Measurements from ENCODE around the gene BRD2.

The BRD2 gene

DNA sequence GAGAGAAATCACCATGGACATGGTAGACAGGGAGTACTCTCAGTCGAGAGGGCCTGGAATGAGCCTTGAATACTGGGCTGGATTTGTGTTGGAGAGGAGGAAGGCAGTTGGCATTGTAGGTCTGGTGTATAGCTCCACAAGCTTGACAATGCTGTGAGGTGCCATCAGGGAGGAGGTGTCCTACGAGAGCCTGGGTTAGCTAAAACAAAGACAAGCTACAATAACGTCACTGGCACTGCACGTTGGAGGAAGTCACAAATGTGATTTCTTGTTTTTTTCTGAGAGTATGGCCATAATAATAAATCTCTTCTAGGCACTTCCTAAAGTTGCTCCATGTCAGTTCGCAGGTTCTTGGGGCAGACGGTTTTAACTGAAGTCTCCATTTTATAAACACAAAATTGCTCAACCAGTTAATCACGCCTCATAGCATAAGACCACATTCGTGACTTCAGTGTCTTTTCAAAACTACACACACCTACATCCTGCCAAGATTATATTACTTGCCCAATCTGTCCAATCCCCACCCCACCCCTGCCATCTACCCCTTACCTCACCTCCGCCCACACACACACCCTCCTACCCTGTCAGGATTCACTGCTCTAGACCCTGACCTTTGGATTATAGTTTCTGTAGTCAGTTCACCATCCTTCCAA is 23.2 kb upstream of the BRD2 start:
- TF ChIP-seq, protein P1, sequence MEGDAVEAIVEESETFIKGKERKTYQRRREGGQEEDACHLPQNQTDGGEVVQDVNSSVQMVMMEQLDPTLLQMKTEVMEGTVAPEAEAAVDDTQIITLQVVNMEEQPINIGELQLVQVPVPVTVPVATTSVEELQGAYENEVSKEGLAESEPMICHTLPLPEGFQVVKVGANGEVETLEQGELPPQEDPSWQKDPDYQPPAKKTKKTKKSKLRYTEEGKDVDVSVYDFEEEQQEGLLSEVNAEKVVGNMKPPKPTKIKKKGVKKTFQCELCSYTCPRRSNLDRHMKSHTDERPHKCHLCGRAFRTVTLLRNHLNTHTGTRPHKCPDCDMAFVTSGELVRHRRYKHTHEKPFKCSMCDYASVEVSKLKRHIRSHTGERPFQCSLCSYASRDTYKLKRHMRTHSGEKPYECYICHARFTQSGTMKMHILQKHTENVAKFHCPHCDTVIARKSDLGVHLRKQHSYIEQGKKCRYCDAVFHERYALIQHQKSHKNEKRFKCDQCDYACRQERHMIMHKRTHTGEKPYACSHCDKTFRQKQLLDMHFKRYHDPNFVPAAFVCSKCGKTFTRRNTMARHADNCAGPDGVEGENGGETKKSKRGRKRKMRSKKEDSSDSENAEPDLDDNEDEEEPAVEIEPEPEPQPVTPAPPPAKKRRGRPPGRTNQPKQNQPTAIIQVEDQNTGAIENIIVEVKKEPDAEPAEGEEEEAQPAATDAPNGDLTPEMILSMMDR (conservative IDR thresholded peaks at IDR 0.05) = no peak
- no peak for TF ChIP-seq ZFX (IDR thresholded peaks at IDR 0.05)
- H3K27ac ChIP-seq = no peak overlapping the region

- no peak overlapping the region for H3K27ac ChIP-seq
- TF ChIP-seq ZFX (IDR thresholded peaks at IDR 0.05) = no peak
- TF ChIP-seq, protein P1 (conservative IDR thresholded peaks at IDR 0.05) = no peak
Measured at GRCh38 chr6:32945953-32946352, 22.4 kb upstream of the BRD2 start.

GRCh38 chr6:32946893-32947292 is 21.5 kb upstream of the BRD2 start:
- TF ChIP-seq ZFX (IDR thresholded peaks at IDR 0.05) = no peak
- TF ChIP-seq, protein P1 (conservative IDR thresholded peaks at IDR 0.05) = no peak
- H3K27ac ChIP-seq = no peak overlapping the region

- no peak overlapping the region for H3K27ac ChIP-seq
- no peak for TF ChIP-seq ZFX (IDR thresholded peaks at IDR 0.05)
- TF ChIP-seq, protein P1 (conservative IDR thresholded peaks at IDR 0.05) = peak; percentile 88
Measured at GRCh38 chr6:32947552-32948465, 20.6 kb upstream of the BRD2 start.

DNA sequence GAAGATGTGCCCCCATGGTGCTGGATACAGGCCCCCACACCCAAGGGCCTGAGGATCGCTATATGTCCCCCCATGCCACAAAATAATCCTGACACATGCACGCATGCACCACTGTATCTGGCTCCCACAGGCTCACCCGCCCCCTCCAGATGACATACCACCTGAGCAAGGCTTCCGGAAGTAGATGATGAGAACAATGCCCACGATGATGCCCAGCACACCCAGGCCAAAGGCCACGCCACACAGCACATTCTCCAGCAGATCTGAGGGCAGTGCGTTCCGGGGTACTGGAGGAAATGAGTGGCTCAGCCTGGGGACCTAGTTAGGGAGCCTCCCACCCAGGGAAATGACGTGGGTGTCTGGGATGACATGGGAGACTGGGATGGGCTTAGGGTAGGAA is 19.3 kb upstream of the BRD2 start:
- no peak overlapping the region for H3K27ac ChIP-seq
- TF ChIP-seq ZFX (IDR thresholded peaks at IDR 0.05) = no peak
- TF ChIP-seq, protein P1 (conservative IDR thresholded peaks at IDR 0.05) = no peak

DNA sequence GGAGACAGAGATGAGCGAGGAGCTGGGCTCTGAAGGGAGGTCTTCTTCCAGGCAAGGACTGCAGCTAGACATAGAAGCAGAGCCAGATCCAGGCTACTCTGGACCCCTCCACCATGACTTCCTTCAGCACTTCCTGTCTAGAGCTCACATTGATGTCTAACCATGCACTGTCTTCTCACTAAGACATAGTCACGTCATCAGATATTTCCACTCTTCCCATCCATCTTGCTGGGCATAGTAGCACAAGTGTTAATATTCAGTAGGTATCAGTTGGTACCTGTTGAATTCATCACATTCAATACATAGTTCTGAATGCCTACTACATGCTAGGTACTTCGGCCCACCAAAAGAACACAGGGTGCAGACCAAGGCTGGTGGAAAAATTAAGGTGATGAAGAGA is 18.4 kb upstream of the BRD2 start:
- TF ChIP-seq, protein P1 (conservative IDR thresholded peaks at IDR 0.05) = no peak
- TF ChIP-seq ZFX (IDR thresholded peaks at IDR 0.05) = no peak
- no peak overlapping the region for H3K27ac ChIP-seq

DNA sequence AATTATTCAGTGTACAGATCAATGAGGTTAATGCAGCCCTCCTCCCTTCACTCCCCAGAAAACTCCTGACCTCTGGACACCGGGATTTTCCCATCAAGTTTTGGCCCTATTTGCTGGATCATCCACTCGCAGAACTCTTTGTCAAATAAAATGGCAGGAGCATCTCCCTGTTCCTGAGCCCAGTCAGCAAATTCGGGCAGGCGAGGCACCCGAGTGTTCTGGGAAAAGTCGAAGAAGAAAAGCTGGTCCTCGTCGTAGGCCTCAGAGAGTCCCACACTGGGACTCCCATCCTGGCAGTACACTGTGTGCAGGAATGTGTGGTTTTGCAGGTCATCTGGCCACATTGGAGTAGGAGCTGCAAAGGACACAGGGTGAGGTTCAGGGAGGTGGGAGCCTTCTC is 17.9 kb upstream of the BRD2 start:
- H3K27ac ChIP-seq = no peak overlapping the region
- no peak for TF ChIP-seq ZFX (IDR thresholded peaks at IDR 0.05)
- TF ChIP-seq, protein P1 (conservative IDR thresholded peaks at IDR 0.05) = no peak

All from C4-2B (cell line).